ENCODE data around the gene ZBTB9. TPM values are rescaled to one million over a fixed set of nuclear protein-coding genes. Genes with fewer than 3 reads are reported as not detected.

Gene ZBTB9
- total RNA-seq, 1 donor from 2014 or later, result 9.6 TPM

GRCh38 chr6:33488339-33488738 is 34.0 kb downstream of the ZBTB9 start:
- no peak for DNase-seq (ENCODE audit: low spot score in 2 of 2, unreplicated experiment in 2 of 2)
- Mint-ChIP-seq H3K9me3 (peaks cover 4% of the 10 kb centered on the region), H3K4me3 (no peak overlapping the region), H3K27ac (no peak overlapping the region), H3K36me3 (no peaks in the 10 kb centered on the region), H3K27me3 (ENCODE audit: low read depth) (peaks cover 21% of the 10 kb centered on the region), H3K4me1 (no peaks in the 10 kb centered on the region)
- no peak for TF ChIP-seq CTCF (IDR thresholded peaks at IDR 0.05; ENCODE audit: unreplicated experiment)

GRCh38 chr6:33490198-33490597 is 35.8 kb downstream of the ZBTB9 start:
- DNase-seq (ENCODE audit: low spot score in 2 of 2, unreplicated experiment in 2 of 2), result no peak
- Mint-ChIP-seq H3K4me3 (no peak overlapping the region), H3K27ac (no peak overlapping the region), H3K9me3 (no peaks in the 10 kb centered on the region), H3K4me1 (no peaks in the 10 kb centered on the region), H3K36me3 (no peaks in the 10 kb centered on the region), H3K27me3 (ENCODE audit: low read depth) (peaks cover 21% of the 10 kb centered on the region)
- no peak for TF ChIP-seq CTCF (IDR thresholded peaks at IDR 0.05; ENCODE audit: unreplicated experiment)

DNA sequence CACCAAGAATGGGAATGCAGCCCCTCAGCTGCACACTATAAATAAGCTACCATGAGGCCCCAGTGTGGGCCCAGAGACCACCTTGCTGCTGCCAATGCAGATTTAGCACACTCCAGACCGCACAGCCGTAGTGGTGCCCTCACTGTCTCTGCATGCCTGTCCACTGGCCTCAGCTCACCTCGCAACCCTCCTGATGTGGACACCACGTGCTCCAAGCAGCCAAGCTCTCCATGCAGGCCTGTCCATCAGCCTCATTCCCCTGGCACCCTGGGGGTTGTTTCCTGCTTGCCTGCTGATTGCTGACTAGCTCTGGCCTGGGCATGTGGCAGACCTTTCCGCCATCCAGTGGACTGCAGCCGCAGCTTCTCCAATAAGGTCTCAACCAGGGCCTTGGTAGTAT is 36.2 kb downstream of the ZBTB9 start:
- Mint-ChIP-seq H3K4me1 (no peaks in the 10 kb centered on the region), H3K36me3 (no peaks in the 10 kb centered on the region), H3K4me3 (no peak overlapping the region), H3K27me3 (ENCODE audit: low read depth) (peaks cover 21% of the 10 kb centered on the region), H3K9me3 (no peaks in the 10 kb centered on the region), H3K27ac (no peak overlapping the region)
- no peak for TF ChIP-seq CTCF (IDR thresholded peaks at IDR 0.05; ENCODE audit: unreplicated experiment)
- DNase-seq (ENCODE audit: low spot score in 2 of 2, unreplicated experiment in 2 of 2), result no peak

- Mint-ChIP-seq H3K4me3 (no peak overlapping the region), H3K27me3 (ENCODE audit: low read depth) (peaks cover 17% of the 10 kb centered on the region), H3K27ac (no peak overlapping the region), H3K9me3 (no peaks in the 10 kb centered on the region), H3K36me3 (no peaks in the 10 kb centered on the region), H3K4me1 (no peaks in the 10 kb centered on the region)
- no peak for DNase-seq (ENCODE audit: low spot score in 2 of 2, unreplicated experiment in 2 of 2)
- TF ChIP-seq CTCF (IDR thresholded peaks at IDR 0.05; ENCODE audit: unreplicated experiment), result no peak
Measured at GRCh38 chr6:33492093-33492492, 37.7 kb downstream of the ZBTB9 start.

GRCh38 chr6:33497157-33497556 is 42.8 kb downstream of the ZBTB9 start:
- DNase-seq (ENCODE audit: low spot score in 2 of 2, unreplicated experiment in 2 of 2), result no peak
- no peak for TF ChIP-seq CTCF (IDR thresholded peaks at IDR 0.05; ENCODE audit: unreplicated experiment)
- no peak overlapping the region for H3K4me3 Mint-ChIP-seq
- no peaks in the 10 kb centered on the region for H3K9me3 Mint-ChIP-seq
- no peak overlapping the region for H3K27ac Mint-ChIP-seq
- peaks cover 8% of the 10 kb centered on the region for H3K27me3 Mint-ChIP-seq (ENCODE audit: low read depth)
- no peaks in the 10 kb centered on the region for H3K4me1 Mint-ChIP-seq
- H3K36me3 Mint-ChIP-seq, result no peaks in the 10 kb centered on the region

GRCh38 chr6:33502486-33502885 is 48.1 kb downstream of the ZBTB9 start:
- Mint-ChIP-seq H3K4me3 (no peak overlapping the region), H3K9me3 (peaks cover 8% of the 10 kb centered on the region), H3K4me1 (peaks cover 10% of the 10 kb centered on the region), H3K27ac (no peak overlapping the region), H3K27me3 (ENCODE audit: low read depth) (peaks cover 3% of the 10 kb centered on the region), H3K36me3 (no peaks in the 10 kb centered on the region)
- DNase-seq (ENCODE audit: low spot score in 2 of 2, unreplicated experiment in 2 of 2), result no peak
- no peak for TF ChIP-seq CTCF (IDR thresholded peaks at IDR 0.05; ENCODE audit: unreplicated experiment)
